NCI-H748 (cell line): ENCODE data around the gene OOSP4A.
"Not testable (repeated sequence)": the region's sequence is repeated elsewhere in the genome, so short reads cannot be mapped to it uniquely, and the experiment has no call there.

Source experiments
- DNase-seq: peaks from one replicate; lab custom pipeline; 2025; ENCODE audit not compliant: unreplicated experiment; lab: John Stamatoyannopoulos, UW

The OOSP4A gene

GRCh38 chr11:59973097-59973496 is 9.3 kb downstream of the OOSP4A start:
- no peak for DNase-seq

- DNase-seq, result no peak
Measured at GRCh38 chr11:59981106-59981770, 17.4 kb downstream of the OOSP4A start.

- DNase-seq, result not testable (repeated sequence)
Measured at GRCh38 chr11:59982037-59982436, 18.2 kb downstream of the OOSP4A start.

GRCh38 chr11:59983212-59983611 is 19.4 kb downstream of the OOSP4A start:
- no peak for DNase-seq

GRCh38 chr11:59984368-59984767 is 20.5 kb downstream of the OOSP4A start:
- no peak for DNase-seq

- no peak for DNase-seq
Measured at GRCh38 chr11:59990421-59990820, 26.6 kb downstream of the OOSP4A start.

- no peak for DNase-seq
Measured at GRCh38 chr11:59992425-59992824, 28.6 kb downstream of the OOSP4A start.

- DNase-seq, result no peak
Measured at GRCh38 chr11:59997800-59998199, 34.0 kb downstream of the OOSP4A start.

GRCh38 chr11:59999691-60000090 is 35.9 kb downstream of the OOSP4A start:
- DNase-seq, result no peak

- no peak for DNase-seq
Measured at GRCh38 chr11:60003729-60004128, 39.9 kb downstream of the OOSP4A start.

- no peak for DNase-seq
Measured at GRCh38 chr11:60005360-60005759, 41.5 kb downstream of the OOSP4A start.

- DNase-seq, result no peak
Measured at GRCh38 chr11:60016881-60017280, 53.0 kb downstream of the OOSP4A start, which contains the start of gene OOSP4B. Gene OOSP4B, plus strand, starts transcription at chr11:60017181.

GRCh38 chr11:60018058-60018457 is 54.2 kb downstream of the OOSP4A start:
- DNase-seq, result no peak
